Skeletal muscle tissue (tissue), 4 donors: ENCODE data around the gene RNF115. TPM values are rescaled to one million over a fixed set of nuclear protein-coding genes. Genes with fewer than 3 reads are reported as not detected.
"Not testable (repeated sequence)": the region's sequence is repeated elsewhere in the genome, so short reads cannot be mapped to it uniquely, and the experiment has no call there.

Experiments
- H3K27ac ChIP-seq: one replicate; pipeline ENCODE4 v1.7.0; 2013; ENCODE audit warnings: mild to moderate bottlenecking, low read depth, low read length, inconsistent platforms
- H3K27me3 ChIP-seq, 3 donors: one replicate each; pipeline ENCODE4 v1.7.0; 2013; ENCODE audit warnings: low read length in 3 of 3; ENCODE audit not compliant: control insufficient read depth in 3 of 3, insufficient read depth in 3 of 3
- H3K36me3 ChIP-seq, 3 donors: one replicate each; pipeline ENCODE4 v1.7.0; 2013; ENCODE audit warnings: low read length in 3 of 3; ENCODE audit not compliant: control insufficient read depth in 3 of 3, insufficient read depth in 3 of 3
- H3K4me1 ChIP-seq, 3 donors: one replicate each; pipeline ENCODE4 v1.7.0; 2013; ENCODE audit warnings: low read length in 3 of 3, mild to moderate bottlenecking in 3 of 3; ENCODE audit not compliant: control insufficient read depth in 3 of 3, insufficient read depth in 3 of 3
- H3K4me3 ChIP-seq, 3 donors: one replicate each; pipeline ENCODE4 v1.7.0; 2013; ENCODE audit warnings: low read length in 3 of 3
- H3K9ac ChIP-seq, 3 donors: one replicate each; pipeline ENCODE4 v1.7.0; 2013; ENCODE audit warnings: low read length in 3 of 3, mild to moderate bottlenecking in 3 of 3, moderate library complexity in 2 of 3, low read depth in 1 of 3
- H3K9me3 ChIP-seq, 3 donors: one replicate each; pipeline ENCODE4 v1.7.0; 2013; ENCODE audit warnings: low read length in 3 of 3; ENCODE audit not compliant: control insufficient read depth in 3 of 3
- total RNA-seq: library from RNA; depleted of rRNA; stranded (reverse); fragments of >200 nt; gene quantifications from one replicate; pipeline ENCODE4 v1.2.3, GENCODE V29; 2014
- donor health status: Osteomylitis.

The RNF115 gene
- total RNA-seq, 1 donor from 2014 or later = 13.6 TPM

DNA sequence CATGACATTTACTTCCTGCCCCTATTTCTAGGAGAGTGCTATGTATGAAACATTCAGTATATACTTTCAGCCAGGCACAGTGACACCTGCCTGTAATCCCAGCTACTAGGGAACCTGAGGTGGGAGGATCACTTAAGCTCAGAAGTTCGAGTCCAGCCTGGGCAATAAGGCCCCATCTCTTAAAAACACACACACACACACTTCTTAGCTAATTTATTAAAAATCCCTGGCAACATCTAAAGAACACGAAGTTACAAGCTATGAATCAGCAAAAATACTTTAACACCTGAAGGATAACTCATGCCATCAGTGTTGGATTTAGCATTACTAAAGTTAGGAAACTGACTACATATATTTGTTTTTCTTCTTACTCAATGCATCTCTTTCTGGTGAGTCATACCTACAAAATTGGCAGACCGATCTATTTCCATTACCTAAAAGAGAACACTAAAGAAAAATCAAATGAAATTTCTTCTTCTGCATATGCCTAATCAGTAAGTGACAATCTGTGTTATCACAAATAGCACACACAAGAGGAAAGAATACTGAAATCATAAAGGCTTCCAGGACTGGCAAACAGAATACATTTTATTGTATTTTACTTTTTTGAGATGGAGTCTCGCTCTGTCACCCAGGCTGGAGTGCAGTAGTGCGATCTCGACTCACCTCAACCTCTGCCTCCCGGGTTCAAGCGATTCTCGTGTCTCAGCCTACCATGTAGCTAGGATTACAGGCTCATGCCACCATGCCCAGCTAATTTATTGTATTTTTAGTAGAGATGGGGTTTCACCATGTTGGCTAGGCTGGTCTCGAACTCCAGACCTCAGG is 41.4 kb downstream of the RNF115 start:
- H3K9me3 ChIP-seq = no peaks in the 10 kb centered on the region
- peak overlapping the region; percentile 88 for H3K27ac ChIP-seq

DNA sequence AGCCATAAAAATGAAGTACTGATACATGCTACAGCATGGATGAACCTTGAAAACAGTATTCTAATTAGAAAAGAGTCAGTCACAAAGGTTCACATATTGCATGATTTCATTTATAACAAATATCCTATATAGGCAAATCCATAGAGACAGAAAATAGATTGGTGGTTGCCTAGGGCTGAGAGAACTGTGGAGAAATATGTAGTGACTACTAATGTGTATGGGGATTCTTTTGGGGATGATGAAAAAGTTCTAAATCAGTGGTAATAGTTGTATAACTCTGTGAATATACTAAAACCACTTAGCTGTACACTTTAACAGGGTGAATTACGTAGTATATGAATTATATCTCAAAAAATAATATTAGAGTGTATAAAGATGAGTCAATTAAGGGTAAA is 45.8 kb downstream of the RNF115 start:
- H3K4me3 ChIP-seq = no peak overlapping the region
- no peak overlapping the region for H3K9ac ChIP-seq
- H3K27me3 ChIP-seq = no peaks in the 10 kb centered on the region
- peak overlapping the region; percentile 54 for H3K27ac ChIP-seq
- peaks cover 7 to 11% (median 9%) of the 10 kb centered on the region in 3 donors for H3K4me1 ChIP-seq
- peaks cover 2 to 6% (median 2%) of the 10 kb centered on the region in 3 donors for H3K36me3 ChIP-seq
- H3K9me3 ChIP-seq = no peaks in the 10 kb centered on the region

More for the DNA sequence above, 41.4 kb downstream of the RNF115 start:
- Histone ChIP-seq H3K27me3 (no peaks in the 10 kb centered on the region), H3K4me3 (peak overlapping the region; percentile 52 to 54 (median 53)), H3K4me1 (peaks cover 4 to 17% (median 9%) of the 10 kb centered on the region in 3 donors), H3K36me3 (no peaks in the 10 kb centered on the region), H3K9ac (peak overlapping the region; percentile 6 to 73 (median 42))

DNA sequence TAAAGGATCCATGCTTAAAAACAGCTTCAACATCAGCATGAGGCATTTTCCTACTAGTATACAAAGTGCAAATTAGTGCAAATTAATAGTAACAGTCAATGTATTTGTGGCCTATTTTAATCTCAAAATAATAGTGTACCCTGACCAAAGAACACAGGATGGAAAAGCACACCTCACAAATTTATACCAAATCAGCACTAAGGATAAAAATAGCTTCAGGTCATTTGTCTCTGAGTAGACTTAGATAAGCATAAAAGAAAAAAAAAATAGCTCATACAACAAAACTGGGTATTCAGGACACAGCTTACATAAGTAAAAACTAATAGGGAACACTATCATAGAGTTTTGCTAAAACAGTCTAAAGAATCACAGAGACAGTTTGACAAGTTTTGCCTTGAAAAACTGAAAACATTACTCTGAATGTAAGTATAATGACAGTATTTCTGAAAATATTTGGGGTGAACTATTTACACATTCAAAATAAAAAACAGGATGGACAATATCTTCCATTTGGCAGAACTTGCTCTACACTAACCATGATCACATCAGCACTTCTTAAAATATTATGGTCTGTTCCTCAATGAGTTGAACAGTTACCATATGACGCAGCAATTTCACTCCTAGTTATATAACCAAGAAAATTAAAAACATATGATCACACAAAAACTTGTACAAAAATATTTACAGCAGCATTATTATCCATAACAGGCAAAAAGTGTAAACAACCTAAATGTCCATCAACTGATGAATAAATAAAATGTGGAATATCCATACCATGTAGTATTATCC is 46.3 kb downstream of the RNF115 start:
- Histone ChIP-seq H3K36me3 (peaks cover 2 to 6% (median 2%) of the 10 kb centered on the region in 3 donors), H3K27ac (peak overlapping the region; percentile 54), H3K4me3 (peak overlapping the region in 1 of 3 donors; percentile 6), H3K9ac (peak overlapping the region in 1 of 3 donors; percentile 10), H3K4me1 (peaks cover 7 to 11% (median 9%) of the 10 kb centered on the region in 3 donors), H3K9me3 (no peaks in the 10 kb centered on the region), H3K27me3 (no peaks in the 10 kb centered on the region)

DNA sequence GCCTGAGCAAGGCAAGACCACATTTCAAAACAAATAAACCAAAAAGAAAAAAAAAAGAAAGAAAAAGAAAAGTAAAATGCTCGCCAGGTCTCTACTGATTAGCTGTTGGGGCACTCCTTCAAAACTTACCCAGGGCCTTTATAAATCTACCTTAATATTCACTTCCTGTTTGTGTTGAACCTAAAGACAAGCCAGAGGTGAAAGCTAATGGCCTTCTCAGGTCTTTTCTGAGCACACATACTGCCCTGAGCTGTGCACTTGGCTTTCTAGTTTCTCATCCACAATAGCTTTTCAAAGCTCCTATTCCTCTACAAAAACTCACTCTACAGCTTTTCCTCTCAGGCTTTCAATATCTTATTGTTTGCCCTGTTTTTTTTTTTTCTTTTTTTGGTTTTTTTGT is 50.5 kb downstream of the RNF115 start:
- H3K9me3 ChIP-seq = no peaks in the 10 kb centered on the region
- no peak overlapping the region for H3K9ac ChIP-seq
- no peaks in the 10 kb centered on the region for H3K27me3 ChIP-seq
- no peak overlapping the region for H3K27ac ChIP-seq
- H3K36me3 ChIP-seq = peaks cover 10 to 30% (median 12%) of the 10 kb centered on the region in 3 donors
- no peak overlapping the region for H3K4me3 ChIP-seq
- H3K4me1 ChIP-seq = peaks cover 0 to 7% (median 3%) of the 10 kb centered on the region in 3 donors

DNA sequence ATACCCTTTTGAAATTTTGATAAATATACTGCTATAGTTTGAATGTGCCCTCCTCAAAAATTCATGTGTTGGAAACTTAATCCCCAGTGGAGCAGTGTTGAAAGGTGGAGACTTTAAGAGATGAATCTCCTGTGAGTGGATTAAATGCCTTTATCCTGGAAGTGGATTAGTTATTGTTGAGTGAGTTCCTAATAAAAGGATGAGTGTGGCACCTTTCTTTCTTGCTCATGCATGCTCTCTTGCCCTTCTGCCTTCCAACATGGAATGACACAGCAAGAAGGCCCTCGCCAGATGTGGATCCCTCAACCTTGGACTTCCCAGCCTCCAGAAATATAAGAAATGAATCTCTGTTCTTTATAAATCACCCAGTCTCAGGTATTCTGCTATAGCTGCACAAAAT is 52.8 kb downstream of the RNF115 start:
- H3K9ac ChIP-seq = no peak overlapping the region
- no peaks in the 10 kb centered on the region for H3K27me3 ChIP-seq
- H3K9me3 ChIP-seq = no peaks in the 10 kb centered on the region
- no peaks in the 10 kb centered on the region for H3K4me1 ChIP-seq
- no peak overlapping the region for H3K27ac ChIP-seq
- peaks cover 12 to 34% (median 14%) of the 10 kb centered on the region in 3 donors for H3K36me3 ChIP-seq
- H3K4me3 ChIP-seq = no peak overlapping the region

DNA sequence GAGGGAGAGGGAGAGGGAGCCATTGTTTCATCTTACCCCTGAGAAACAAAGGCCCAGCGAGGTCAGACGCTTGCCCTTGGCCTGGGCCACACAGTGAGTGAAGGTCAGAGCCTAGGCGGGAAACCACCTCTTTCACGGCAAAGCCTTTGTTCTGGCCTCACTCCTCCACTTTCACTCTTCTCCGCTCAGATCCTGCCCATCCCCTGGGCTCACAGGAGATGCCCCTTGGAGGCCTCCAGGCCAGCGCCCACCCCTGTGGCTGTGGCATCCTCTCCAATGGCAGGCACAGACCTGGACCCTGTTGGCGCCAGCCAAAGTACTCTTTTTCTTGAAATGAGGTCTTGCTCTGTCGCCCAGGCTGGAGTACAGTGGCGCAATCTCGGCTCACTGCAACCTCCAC is 55.9 kb downstream of the RNF115 start:
- peaks cover 10 to 29% (median 12%) of the 10 kb centered on the region in 3 donors for H3K36me3 ChIP-seq

DNA sequence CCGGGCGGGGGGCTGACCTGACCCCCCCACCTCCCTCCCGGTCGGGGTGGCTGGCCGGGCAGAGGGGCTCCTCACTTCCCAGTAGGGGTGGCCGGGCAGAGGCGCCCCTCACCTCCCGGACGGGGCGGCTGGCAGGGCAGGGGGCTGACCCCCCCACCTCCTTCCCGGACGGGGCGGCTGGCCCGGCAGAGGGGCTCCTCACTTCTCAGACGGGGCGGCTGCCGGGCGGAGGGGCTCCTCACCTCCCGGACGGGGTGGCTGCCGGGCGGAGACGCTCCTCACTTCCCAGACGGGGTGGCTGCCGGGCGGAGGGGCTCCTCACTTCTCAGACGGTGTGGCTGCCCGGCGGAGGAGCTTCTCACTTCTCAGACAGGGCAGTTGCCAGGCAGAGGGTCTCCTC is 57.0 kb downstream of the RNF115 start:
- not testable (repeated sequence) for H3K4me3 ChIP-seq, H3K27me3 ChIP-seq, H3K4me1 ChIP-seq, H3K9ac ChIP-seq, H3K9me3 ChIP-seq, H3K27ac ChIP-seq
- peaks cover 12 to 27% (median 12%) of the 10 kb centered on the region in 3 donors for H3K36me3 ChIP-seq

More for the DNA sequence above, 55.9 kb downstream of the RNF115 start:
- not testable (repeated sequence) for H3K9ac ChIP-seq, H3K4me3 ChIP-seq, H3K4me1 ChIP-seq, H3K27me3 ChIP-seq, H3K27ac ChIP-seq, H3K9me3 ChIP-seq

DNA sequence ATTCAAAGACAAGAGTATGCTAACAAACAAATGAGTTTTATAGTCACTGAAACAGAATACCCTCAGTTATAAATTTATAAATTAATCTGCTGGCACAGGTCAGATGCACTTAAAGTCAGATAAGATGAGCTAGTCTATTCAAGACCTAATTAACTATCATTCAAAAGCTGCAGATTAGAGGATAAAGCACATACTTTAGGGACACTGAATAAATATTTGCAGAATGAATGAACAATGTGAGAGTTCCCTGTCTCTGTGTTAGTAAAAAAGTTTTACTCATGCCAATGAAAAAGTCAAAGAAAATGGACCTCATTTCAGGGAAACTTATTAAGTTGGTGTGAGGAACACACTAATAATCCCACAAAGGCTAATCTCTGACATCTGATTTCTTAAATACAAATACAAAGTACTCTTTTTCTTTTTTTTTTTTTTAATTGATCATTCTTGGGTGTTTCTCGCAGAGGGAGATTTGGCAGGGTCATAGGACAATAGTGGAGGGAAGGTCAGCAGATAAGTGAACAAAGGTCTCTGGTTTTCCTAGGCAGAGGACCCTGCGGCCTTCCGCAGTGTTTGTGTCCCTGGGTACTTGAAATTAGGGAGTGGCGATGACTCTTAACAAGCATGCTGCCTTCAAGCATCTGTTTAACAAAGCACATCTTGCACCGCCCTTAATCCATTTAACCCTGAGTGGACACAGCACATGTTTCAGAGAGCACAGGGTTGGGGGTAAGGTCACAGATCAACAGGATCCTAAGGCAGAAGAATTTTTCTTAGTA is 58.1 kb downstream of the RNF115 start:
- H3K27ac ChIP-seq, H3K9ac ChIP-seq, H3K27me3 ChIP-seq, H3K4me3 ChIP-seq, H3K9me3 ChIP-seq, H3K4me1 ChIP-seq: not testable (repeated sequence)
- peaks cover 9 to 24% (median 11%) of the 10 kb centered on the region in 3 donors for H3K36me3 ChIP-seq

DNA sequence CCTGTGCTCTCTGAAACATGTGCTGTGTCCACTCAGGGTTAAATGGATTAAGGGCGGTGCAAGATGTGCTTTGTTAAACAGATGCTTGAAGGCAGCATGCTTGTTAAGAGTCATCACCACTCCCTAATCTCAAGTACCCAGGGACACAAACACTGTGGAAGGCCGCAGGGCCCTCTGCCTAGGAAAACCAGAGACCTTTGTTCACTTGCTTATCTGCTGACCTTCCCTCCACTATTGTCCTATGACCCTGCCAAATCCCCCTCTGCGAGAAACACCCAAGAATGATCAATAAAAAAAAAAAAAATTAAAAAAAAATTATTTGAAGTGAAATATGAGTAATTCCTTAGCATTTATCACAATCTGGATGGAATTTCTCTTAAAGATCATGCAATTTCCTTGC is 58.8 kb downstream of the RNF115 start:
- not testable (repeated sequence) for H3K27ac ChIP-seq, H3K4me1 ChIP-seq

More for the DNA sequence above, 58.8 kb downstream of the RNF115 start:
- H3K27me3 ChIP-seq, H3K9ac ChIP-seq, H3K9me3 ChIP-seq, H3K4me3 ChIP-seq: not testable (repeated sequence)
- H3K36me3 ChIP-seq = peaks cover 9 to 18% (median 11%) of the 10 kb centered on the region in 3 donors
